HG03025 (cell line): Measurements from ENCODE around the gene CHKA.

Experiments
- ATAC-seq: cut with Tn5 transposase; IDR thresholded peaks from one replicate; pipeline ENCODE4 v1.9.1; 2021; ENCODE audit warnings: mild to moderate bottlenecking, moderate library complexity; ENCODE audit not compliant: unreplicated experiment, low FRiP score

CHKA gene

GRCh38 chr11:68077617-68078582, 43.3 kb downstream of the CHKA start:
- no peak for ATAC-seq

- ATAC-seq: no peak
These were observed 44.7 kb downstream of the CHKA start for GRCh38 chr11:68076371-68077042.

- no peak for ATAC-seq
These were observed 46.4 kb downstream of the CHKA start for GRCh38 chr11:68074584-68075352.

- ATAC-seq: no peak
These were observed 49.7 kb downstream of the CHKA start for GRCh38 chr11:68071281-68072048.

- no peak for ATAC-seq
These were observed 53.2 kb downstream of the CHKA start for GRCh38 chr11:68067991-68068390.

GRCh38 chr11:68066742-68067141, 54.4 kb downstream of the CHKA start:
- no peak for ATAC-seq

GRCh38 chr11:68065841-68066240, 55.3 kb downstream of the CHKA start:
- ATAC-seq: no peak

GRCh38 chr11:68064926-68065325, 56.3 kb downstream of the CHKA start:
- no peak for ATAC-seq

- no peak for ATAC-seq
These were observed 59.7 kb downstream of the CHKA start for GRCh38 chr11:68061508-68061907.

GRCh38 chr11:68057807-68058206, 63.4 kb downstream of the CHKA start:
- no peak for ATAC-seq

- no peak for ATAC-seq
These were observed 64.6 kb downstream of the CHKA start for GRCh38 chr11:68056317-68057285.

- ATAC-seq: no peak
These were observed 67.0 kb downstream of the CHKA start for GRCh38 chr11:68053981-68054812.

- no peak for ATAC-seq
These were observed 68.1 kb downstream of the CHKA start for GRCh38 chr11:68053117-68053516.

- no peak for ATAC-seq
These were observed 68.9 kb downstream of the CHKA start for GRCh38 chr11:68052137-68052873.

- no peak for ATAC-seq
These were observed 69.7 kb downstream of the CHKA start for GRCh38 chr11:68051191-68052136.

GRCh38 chr11:68050371-68050841, 70.8 kb downstream of the CHKA start:
- ATAC-seq: no peak
